Measurements from ENCODE around the gene LYST. TPM values are rescaled to one million over a fixed set of nuclear protein-coding genes. Genes with fewer than 3 reads are reported as not detected.

Gene LYST
- total and polyA plus RNA-seq, 2 donors (not counting 3 experiments of a cell fraction or from before 2014, with no cell fraction given) = 3.1 to 9.6 TPM

DNA sequence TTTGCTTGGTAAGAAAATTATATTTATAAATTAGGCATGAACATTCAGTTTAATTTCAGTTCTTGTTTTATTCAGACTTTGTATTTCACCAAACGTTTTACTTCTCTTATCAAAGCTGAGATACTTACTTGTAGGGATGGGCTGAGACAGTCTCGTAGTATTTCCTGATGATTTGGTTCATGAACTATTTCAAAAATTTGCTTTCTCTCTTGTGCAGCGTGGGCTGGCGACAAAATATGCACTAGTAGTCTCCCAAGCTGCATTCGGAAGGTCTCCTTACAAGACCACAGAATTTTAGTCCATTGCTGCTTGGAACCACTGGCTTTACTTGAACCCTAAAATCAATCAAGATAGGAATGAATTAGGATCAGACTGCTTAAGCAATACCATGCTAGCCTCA lies 125.4 kb downstream of the LYST start:
- intact Hi-C loops (cut with micrococcal nuclease) = loop anchor here (10.0 kb wide), 1 partner anchor 786 kb away; no protein-coding TSS in a partner anchor
- H3K79me2 ChIP-seq (ENCODE audit: control insufficient read depth, insufficient read depth, low read length) = no peaks in the 10 kb centered on the region
- FAIRE-seq = no peak
- no peak overlapping the region for H2AFZ ChIP-seq (ENCODE audit: low read depth, low read length)
- H3K27ac ChIP-seq (ENCODE audit: insufficient read depth, low read depth, low read length) = no peak overlapping the region
- H3K4me1 ChIP-seq (ENCODE audit: control insufficient read depth, extremely low read depth, insufficient read depth, low read length) = peaks cover 14% of the 10 kb centered on the region
- no peak overlapping the region for H3K9ac ChIP-seq (replicated peaks; ENCODE audit: extremely low read depth, insufficient read depth, low read length)
- H3K9me1 ChIP-seq (replicated peaks; ENCODE audit: control insufficient read depth, extremely low read depth, insufficient read depth, low read length) = no peaks in the 10 kb centered on the region
- no peak overlapping the region for H3K4me2 ChIP-seq (ENCODE audit: insufficient read depth, low read length)
- no peaks in the 10 kb centered on the region for H3K9me3 ChIP-seq (replicated peaks; ENCODE audit: control insufficient read depth, insufficient read depth, low read length)
- no peak overlapping the region for H3K4me3 ChIP-seq (replicated peaks in 1 of 3; ENCODE audit: insufficient read depth in 1 of 3, low read depth in 1 of 3, low read length in 3 of 3)
- CTCF ChIA-PET = interaction anchor here (2.0 kb wide), 1 partner anchor 9 kb away, joined by 5 read pairs; no protein-coding TSS in a partner anchor
- dilution Hi-C loops (cut with MboI; ENCODE audit: extremely low pct_ligation_motif_present, low sequenced_read_pairs) = no loop called here
- no TSS peak for BruUV-seq (replicated peaks)
- H3K36me3 ChIP-seq (ENCODE audit: control insufficient read depth in 2 of 2, extremely low read depth in 1 of 2, insufficient read depth in 2 of 2, low read length in 2 of 2) = no peaks in the 10 kb centered on the region
- H3K27me3 ChIP-seq (ENCODE audit: control insufficient read depth in 2 of 2, insufficient read depth in 2 of 2, low read length in 2 of 2) = no peaks in the 10 kb centered on the region
- POLR2A ChIA-PET = no interaction called here
- H4K20me1 ChIP-seq (replicated peaks; ENCODE audit: control insufficient read depth, extremely low read depth, insufficient read depth, low read length) = no peaks in the 10 kb centered on the region
- DNase-seq (ENCODE audit: low read depth, low spot score) = no peak
- TF ChIP-seq JUN (IDR thresholded peaks at IDR 0.05; ENCODE audit: borderline replicate concordance, insufficient read depth, insufficient read length, low read depth) (no peak), POLR2A (IDR thresholded peaks at IDR 0.05; ENCODE audit: low read depth, low read length) (no peak), EZH2 (IDR thresholded peaks at IDR 0.05; ENCODE audit: borderline replicate concordance, low read depth, low read length, severe bottlenecking) (no peak), POLR2AphosphoS5 (IDR thresholded peaks at IDR 0.05; ENCODE audit: insufficient read depth, low read depth, low read length) (no peak), MAX (IDR thresholded peaks at IDR 0.05; ENCODE audit: insufficient read depth, insufficient read length) (no peak), GATA2 (IDR thresholded peaks at IDR 0.05; ENCODE audit: insufficient read depth, insufficient read length, low read depth, low read length) (no peak), FOS (IDR thresholded peaks at IDR 0.05; ENCODE audit: borderline replicate concordance, insufficient read depth, low read length) (no peak), MYC (IDR thresholded peaks at IDR 0.05; ENCODE audit: low read depth, low read length) (no peak)
- TF ChIP-seq, protein P1, sequence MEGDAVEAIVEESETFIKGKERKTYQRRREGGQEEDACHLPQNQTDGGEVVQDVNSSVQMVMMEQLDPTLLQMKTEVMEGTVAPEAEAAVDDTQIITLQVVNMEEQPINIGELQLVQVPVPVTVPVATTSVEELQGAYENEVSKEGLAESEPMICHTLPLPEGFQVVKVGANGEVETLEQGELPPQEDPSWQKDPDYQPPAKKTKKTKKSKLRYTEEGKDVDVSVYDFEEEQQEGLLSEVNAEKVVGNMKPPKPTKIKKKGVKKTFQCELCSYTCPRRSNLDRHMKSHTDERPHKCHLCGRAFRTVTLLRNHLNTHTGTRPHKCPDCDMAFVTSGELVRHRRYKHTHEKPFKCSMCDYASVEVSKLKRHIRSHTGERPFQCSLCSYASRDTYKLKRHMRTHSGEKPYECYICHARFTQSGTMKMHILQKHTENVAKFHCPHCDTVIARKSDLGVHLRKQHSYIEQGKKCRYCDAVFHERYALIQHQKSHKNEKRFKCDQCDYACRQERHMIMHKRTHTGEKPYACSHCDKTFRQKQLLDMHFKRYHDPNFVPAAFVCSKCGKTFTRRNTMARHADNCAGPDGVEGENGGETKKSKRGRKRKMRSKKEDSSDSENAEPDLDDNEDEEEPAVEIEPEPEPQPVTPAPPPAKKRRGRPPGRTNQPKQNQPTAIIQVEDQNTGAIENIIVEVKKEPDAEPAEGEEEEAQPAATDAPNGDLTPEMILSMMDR (IDR thresholded peaks at IDR 0.05; ENCODE audit: extremely low read depth in 1 of 2, insufficient read depth in 1 of 2, low read depth in 1 of 2, low read length in 2 of 2) = no peak
